Neural cell (in vitro differentiated cells): ENCODE data around the gene PLEKHS1. TPM values are rescaled to one million over a fixed set of nuclear protein-coding genes. Genes with fewer than 3 reads are reported as not detected.

Experiments used
- H2AFZ ChIP-seq: fragments of 200-600, 300-800 bp; sonication (generic), shearing (Covaris generic); 2 replicates; pipeline ENCODE4 v1.6.0; 2014; ENCODE audit warnings: low read depth, mild to moderate bottlenecking, antibody characterized with exemption, low read length, moderate library complexity
- H3F3A ChIP-seq: fragments of 200-600 bp; shearing (Covaris generic); 2 replicates; pipeline ENCODE4 v1.6.1; 2016; ENCODE audit warnings: mild to moderate bottlenecking, moderate library complexity, mixed read lengths, antibody characterized with exemption, low read length; ENCODE audit not compliant: insufficient read depth, poor library complexity, severe bottlenecking
- H3K27ac ChIP-seq: fragments of 200-600, 300-800 bp; sonication (generic), shearing (Covaris generic); 2 replicates; pipeline ENCODE4 v1.5.1; 2014; ENCODE audit warnings: mild to moderate bottlenecking, low read length, moderate library complexity
- H3K27me3 ChIP-seq: fragments of 300-800, 200-600 bp; sonication (generic), shearing (Covaris generic); 2 replicates; pipeline ENCODE4 v1.6.0; 2014; ENCODE audit warnings: mild to moderate bottlenecking, low read depth, low read length, moderate library complexity; ENCODE audit not compliant: insufficient read depth
- H3K36me3 ChIP-seq: fragments of 300-800, 200-600 bp; sonication (generic), shearing (Covaris generic); 2 replicates; pipeline ENCODE4 v1.5.1; 2014; ENCODE audit warnings: mild to moderate bottlenecking, antibody characterized with exemption, low read length, moderate library complexity; ENCODE audit not compliant: insufficient read depth
- H3K4me2 ChIP-seq: fragments of 300-800, 200-600 bp; sonication (generic), shearing (Covaris generic); 2 replicates; pipeline ENCODE4 v1.6.0; 2014; ENCODE audit warnings: mild to moderate bottlenecking, low read length
- H3K4me3 ChIP-seq: fragments of 300-800, 200-600 bp; sonication (generic), shearing (Covaris generic); 2 replicates; pipeline ENCODE4 v1.5.1; 2014; ENCODE audit warnings: mild to moderate bottlenecking, low read length, moderate library complexity
- H3K79me2 ChIP-seq: fragments of 200-600 bp; shearing (Covaris generic); replicated peaks from 2 replicates; pipeline ENCODE4 v1.6.0; 2014; ENCODE audit warnings: mild to moderate bottlenecking, low read length, moderate library complexity; ENCODE audit not compliant: insufficient read depth
- H3K9ac ChIP-seq: fragments of 300-800, 200-600 bp; sonication (generic), shearing (Covaris generic); 2 replicates; pipeline ENCODE4 v1.6.1; 2016; ENCODE audit warnings: mild to moderate bottlenecking, low read length, mixed read lengths
- H3K9me2 ChIP-seq: fragments of 200-600 bp; shearing (Covaris generic); 2 replicates; pipeline ENCODE4 v1.6.1; 2016; ENCODE audit warnings: mild to moderate bottlenecking, low read length, mixed read lengths; ENCODE audit not compliant: insufficient read depth
- H3K9me3 ChIP-seq: fragments of 200-600, 300-800 bp; sonication (generic), shearing (Covaris generic); 2 replicates; pipeline ENCODE4 v1.6.1; 2016; ENCODE audit warnings: mild to moderate bottlenecking, mixed run types, low read length, moderate library complexity, mixed read lengths
- H4K20me1 ChIP-seq: fragments of 200-600 bp; shearing (Covaris generic); 2 replicates; pipeline ENCODE4 v1.6.1; 2016; ENCODE audit warnings: mild to moderate bottlenecking, mixed run types; ENCODE audit not compliant: insufficient read depth
- EP300 ChIP-seq: fragments of 450-650 bp; conservative IDR thresholded peaks from 2 replicates; pipeline ENCODE4 v1.6.1; 2014; ENCODE audit warnings: antibody characterized with exemption, mild to moderate bottlenecking, moderate library complexity; ENCODE audit not compliant: poor library complexity, severe bottlenecking
- EZH2 ChIP-seq: fragments of 200-600, 300-800 bp; shearing (Covaris generic), sonication (generic); IDR thresholded peaks from 2 replicates; pipeline ENCODE4 v1.6.1; 2014; ENCODE audit warnings: antibody characterized with exemption, low read length, borderline replicate concordance, mild to moderate bottlenecking; ENCODE audit not compliant: insufficient read depth, poor library complexity, severe bottlenecking
- MXI1 ChIP-seq: fragments of 450-650 bp; conservative IDR thresholded peaks from 2 replicates; pipeline ENCODE4 v1.6.1; 2014; ENCODE audit warnings: antibody characterized with exemption, mild to moderate bottlenecking; ENCODE audit not compliant: poor library complexity, severe bottlenecking
- POLR2AphosphoS5 ChIP-seq: IDR thresholded peaks from 2 replicates; pipeline ENCODE4 v1.6.1; 2012
- RAD21 ChIP-seq: fragments of 450-650 bp; conservative IDR thresholded peaks from 2 replicates; pipeline ENCODE4 v1.6.1; 2014; ENCODE audit warnings: antibody characterized with exemption, mild to moderate bottlenecking, moderate library complexity
- SMC3 ChIP-seq: fragments of 450-650 bp; conservative IDR thresholded peaks from 2 replicates; pipeline ENCODE4 v1.6.1; 2014; ENCODE audit warnings: antibody characterized with exemption, mild to moderate bottlenecking, moderate library complexity; ENCODE audit not compliant: poor library complexity
- TAF1 ChIP-seq: IDR thresholded peaks from 2 replicates; pipeline ENCODE4 v1.6.1; 2012; ENCODE audit warnings: low read depth
- polyA plus RNA-seq: library from polyadenylated mRNA; depleted of rRNA; stranded (reverse); fragments of >200 nt; gene quantifications from 2 replicates; pipeline ENCODE4 v1.2.3, GENCODE V29; 2014
- TF ChIP-seq, protein P1 (sequence below): IDR thresholded peaks from 2 replicates; pipeline ENCODE4 v1.6.1; 2012; ENCODE audit warnings: borderline replicate concordance
- TF ChIP-seq, protein P2 (sequence below): fragments of 450-650 bp; IDR thresholded peaks from 2 replicates; pipeline ENCODE4 v1.5.1; 2014; ENCODE audit warnings: antibody characterized with exemption, mild to moderate bottlenecking, moderate library complexity; ENCODE audit not compliant: poor library complexity, severe bottlenecking

Gene PLEKHS1
- polyA plus RNA-seq, 1 donor from 2014 or later: not detected

DNA sequence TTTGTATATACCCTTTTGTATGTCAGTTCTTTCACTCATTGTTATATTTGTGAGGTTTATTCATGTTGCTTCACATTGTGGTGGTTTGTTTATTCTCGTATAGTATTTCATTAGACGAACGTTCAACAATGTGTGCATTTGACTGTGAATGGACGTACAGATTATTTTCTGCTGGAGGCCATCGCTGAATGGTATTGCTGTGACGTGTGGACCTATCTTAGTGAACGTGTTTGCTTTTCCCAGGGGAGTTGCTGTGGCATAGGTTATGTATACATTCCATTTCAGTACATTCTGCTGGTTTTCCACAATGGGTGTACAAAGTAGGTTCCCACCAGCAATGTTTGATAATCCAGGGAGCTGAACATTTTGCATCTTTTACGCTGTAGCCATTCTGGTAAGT lies 31.1 kb upstream of the PLEKHS1 start:
- TF ChIP-seq EP300 (no peak), POLR2AphosphoS5 (no peak)
- TF ChIP-seq, protein P1, sequence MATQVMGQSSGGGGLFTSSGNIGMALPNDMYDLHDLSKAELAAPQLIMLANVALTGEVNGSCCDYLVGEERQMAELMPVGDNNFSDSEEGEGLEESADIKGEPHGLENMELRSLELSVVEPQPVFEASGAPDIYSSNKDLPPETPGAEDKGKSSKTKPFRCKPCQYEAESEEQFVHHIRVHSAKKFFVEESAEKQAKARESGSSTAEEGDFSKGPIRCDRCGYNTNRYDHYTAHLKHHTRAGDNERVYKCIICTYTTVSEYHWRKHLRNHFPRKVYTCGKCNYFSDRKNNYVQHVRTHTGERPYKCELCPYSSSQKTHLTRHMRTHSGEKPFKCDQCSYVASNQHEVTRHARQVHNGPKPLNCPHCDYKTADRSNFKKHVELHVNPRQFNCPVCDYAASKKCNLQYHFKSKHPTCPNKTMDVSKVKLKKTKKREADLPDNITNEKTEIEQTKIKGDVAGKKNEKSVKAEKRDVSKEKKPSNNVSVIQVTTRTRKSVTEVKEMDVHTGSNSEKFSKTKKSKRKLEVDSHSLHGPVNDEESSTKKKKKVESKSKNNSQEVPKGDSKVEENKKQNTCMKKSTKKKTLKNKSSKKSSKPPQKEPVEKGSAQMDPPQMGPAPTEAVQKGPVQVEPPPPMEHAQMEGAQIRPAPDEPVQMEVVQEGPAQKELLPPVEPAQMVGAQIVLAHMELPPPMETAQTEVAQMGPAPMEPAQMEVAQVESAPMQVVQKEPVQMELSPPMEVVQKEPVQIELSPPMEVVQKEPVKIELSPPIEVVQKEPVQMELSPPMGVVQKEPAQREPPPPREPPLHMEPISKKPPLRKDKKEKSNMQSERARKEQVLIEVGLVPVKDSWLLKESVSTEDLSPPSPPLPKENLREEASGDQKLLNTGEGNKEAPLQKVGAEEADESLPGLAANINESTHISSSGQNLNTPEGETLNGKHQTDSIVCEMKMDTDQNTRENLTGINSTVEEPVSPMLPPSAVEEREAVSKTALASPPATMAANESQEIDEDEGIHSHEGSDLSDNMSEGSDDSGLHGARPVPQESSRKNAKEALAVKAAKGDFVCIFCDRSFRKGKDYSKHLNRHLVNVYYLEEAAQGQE: no peak
- no peaks in the 10 kb centered on the region for H4K20me1 ChIP-seq

DNA sequence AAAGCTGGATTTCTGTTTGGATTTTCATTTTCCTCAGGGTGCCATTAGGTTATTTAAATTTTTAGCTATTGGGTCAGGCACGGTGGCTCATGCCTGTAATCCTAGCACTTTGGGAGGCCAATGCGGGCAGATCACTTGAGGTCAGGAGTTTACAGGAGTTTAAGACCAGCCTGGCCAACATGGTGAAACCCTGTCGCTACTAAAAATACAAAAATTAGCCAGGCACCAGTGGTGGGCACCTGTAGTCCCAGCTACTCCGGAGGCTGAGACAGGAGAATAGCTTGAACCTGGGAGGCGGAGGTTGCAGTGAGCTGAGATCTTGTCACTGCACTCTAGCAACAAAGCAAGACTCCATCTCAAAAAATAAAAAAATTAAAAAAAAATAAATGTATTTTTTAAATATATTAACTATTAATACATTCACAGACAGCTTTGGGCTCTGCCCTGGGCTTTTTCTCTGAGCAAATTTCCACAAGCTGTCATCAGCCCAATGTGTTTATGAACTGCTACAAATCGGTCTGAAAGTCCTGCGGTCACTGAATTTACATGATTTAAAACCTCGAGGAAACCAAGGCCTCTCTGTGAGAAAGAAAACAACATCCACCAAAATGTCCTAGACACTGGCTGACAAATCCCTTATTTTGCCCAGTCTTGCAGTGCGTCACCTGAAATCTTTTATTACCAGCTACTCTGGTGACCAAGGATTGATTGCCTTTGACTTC lies 19.2 kb upstream of the PLEKHS1 start:
- H3K9ac ChIP-seq: no peak overlapping the region
- no peaks in the 10 kb centered on the region for H3K9me3 ChIP-seq
- H3K4me3 ChIP-seq: no peak overlapping the region
- no peaks in the 10 kb centered on the region for H3K36me3 ChIP-seq
- H3K79me2 ChIP-seq: no peaks in the 10 kb centered on the region
- no peaks in the 10 kb centered on the region for H3K9me2 ChIP-seq
- no peaks in the 10 kb centered on the region for H3K27me3 ChIP-seq
- no peak overlapping the region for H3K4me2 ChIP-seq
- H3F3A ChIP-seq: no peaks in the 10 kb centered on the region
- no peaks in the 10 kb centered on the region for H4K20me1 ChIP-seq
- no peak overlapping the region for H2AFZ ChIP-seq
- TF ChIP-seq EP300 (no peak), SMC3 (no peak), TAF1 (no peak), MXI1 (no peak), EZH2 (no peak), POLR2AphosphoS5 (no peak), RAD21 (no peak)
- TF ChIP-seq, protein P2, sequence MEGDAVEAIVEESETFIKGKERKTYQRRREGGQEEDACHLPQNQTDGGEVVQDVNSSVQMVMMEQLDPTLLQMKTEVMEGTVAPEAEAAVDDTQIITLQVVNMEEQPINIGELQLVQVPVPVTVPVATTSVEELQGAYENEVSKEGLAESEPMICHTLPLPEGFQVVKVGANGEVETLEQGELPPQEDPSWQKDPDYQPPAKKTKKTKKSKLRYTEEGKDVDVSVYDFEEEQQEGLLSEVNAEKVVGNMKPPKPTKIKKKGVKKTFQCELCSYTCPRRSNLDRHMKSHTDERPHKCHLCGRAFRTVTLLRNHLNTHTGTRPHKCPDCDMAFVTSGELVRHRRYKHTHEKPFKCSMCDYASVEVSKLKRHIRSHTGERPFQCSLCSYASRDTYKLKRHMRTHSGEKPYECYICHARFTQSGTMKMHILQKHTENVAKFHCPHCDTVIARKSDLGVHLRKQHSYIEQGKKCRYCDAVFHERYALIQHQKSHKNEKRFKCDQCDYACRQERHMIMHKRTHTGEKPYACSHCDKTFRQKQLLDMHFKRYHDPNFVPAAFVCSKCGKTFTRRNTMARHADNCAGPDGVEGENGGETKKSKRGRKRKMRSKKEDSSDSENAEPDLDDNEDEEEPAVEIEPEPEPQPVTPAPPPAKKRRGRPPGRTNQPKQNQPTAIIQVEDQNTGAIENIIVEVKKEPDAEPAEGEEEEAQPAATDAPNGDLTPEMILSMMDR: no peak
- TF ChIP-seq, protein P1: no peak
- H3K27ac ChIP-seq: no peak overlapping the region

More for the DNA sequence above, 31.1 kb upstream of the PLEKHS1 start:
- Histone ChIP-seq H3K4me3 (no peak overlapping the region), H3K27ac (no peak overlapping the region), H2AFZ (no peak overlapping the region), H3F3A (no peaks in the 10 kb centered on the region), H3K27me3 (no peaks in the 10 kb centered on the region), H3K79me2 (no peaks in the 10 kb centered on the region), H3K36me3 (no peaks in the 10 kb centered on the region), H3K9me2 (no peaks in the 10 kb centered on the region), H3K9ac (no peak overlapping the region), H3K9me3 (no peaks in the 10 kb centered on the region), H3K4me2 (no peak overlapping the region)
